HCT116 (cell line): Measurements from ENCODE around the gene FAM13A. TPM values are rescaled to one million over a fixed set of nuclear protein-coding genes. Genes with fewer than 3 reads are reported as not detected.
A peak's percentile ranks its signal among the peaks of the same experiment; 100 is the strongest.

Source experiments
- ATAC-seq: fragments of 200-7000 bp; cut with Tn5 transposase; 2 replicates; pipeline ENCODE4 v1.9.1; 2020; ENCODE audit warnings: mild to moderate bottlenecking, moderate library complexity
- BruUV-seq: library from RNA; stranded (reverse); fragments of 400-500 nt; replicated peaks from 2 replicates; lab custom pipeline; 2021; lab: Mats Ljungman, UMichigan
- CTCF ChIA-PET: fragments of 300-600 bp; sonication (Branson Sonifier 250); formaldehyde crosslinking; loops from one replicate; lab custom pipeline; 2021; ENCODE audit warnings: antibody characterized with exemption; lab: Charles Lee
- POLR2A ChIA-PET: fragments of 300-600, 350-600 bp; sonication (Branson Sonifier 250); formaldehyde crosslinking; loops from one replicate; lab custom pipeline; 2021; ENCODE audit warnings: antibody characterized with exemption; lab: Charles Lee
- RAD21 ChIA-PET, 2 experiments: fragments of 300-600 bp; sonication (Branson Sonifier 250); formaldehyde crosslinking; loops; one replicate each; lab custom pipeline; 2023; ENCODE audit warnings: low total read pairs in 2 of 2; ENCODE audit not compliant: uncharacterized antibody in 2 of 2, unreplicated experiment in 2 of 2, low non-redundant PET in 1 of 2; lab: Charles Lee
- DNase-seq: peaks from one replicate; pipeline ENCODE4 v3.0.0-alpha.2; 2010; ENCODE audit warnings: low read depth, low spot score
- H2AFZ ChIP-seq: fragments of 200-600 bp; shearing (Covaris generic), sonication (generic); 2 replicates; pipeline ENCODE4 v1.6.1; 2017; ENCODE audit warnings: low read depth, mixed run types, mixed read lengths, antibody characterized with exemption, low read length; ENCODE audit not compliant: poor library complexity, severe bottlenecking
- H3K27ac ChIP-seq: 2 replicates; pipeline ENCODE4 v1.5.1; 2012; ENCODE audit warnings: low read depth, low read length
- H3K27me3 ChIP-seq: fragments of 200-600 bp; sonication (generic); 2 replicates; pipeline ENCODE4 v1.6.1; 2016; ENCODE audit warnings: mixed run types, low read length, mixed read lengths; ENCODE audit not compliant: insufficient read depth
- H3K36me3 ChIP-seq, 2 experiments: fragments of 200-500 bp in 1 of 2; fragments of 200-600 bp in 1 of 2; sonication (Bioruptor generic) in 1 of 2; sonication (generic) in 1 of 2; 2 replicates each; pipeline versions ENCODE4 v1.5.1 to v1.6.1; 2014 to 2016; ENCODE audit warnings: low read length in 2 of 2, inconsistent platforms in 1 of 2, mixed read lengths in 1 of 2, mixed run types in 1 of 2; ENCODE audit not compliant: insufficient read depth in 2 of 2, control insufficient read depth in 1 of 2
- H3K4me1 ChIP-seq, 2 experiments: fragments of 200-600 bp in 1 of 2; sonication (generic) in 1 of 2; 2 replicates each; pipeline versions ENCODE4 v1.5.1 to v1.6.1; 2012 to 2017; ENCODE audit warnings: low read length in 2 of 2, inconsistent platforms in 1 of 2, mild to moderate bottlenecking in 1 of 2, mixed read lengths in 1 of 2, mixed run types in 1 of 2, moderate library complexity in 1 of 2; ENCODE audit not compliant: insufficient read depth in 2 of 2, control insufficient read depth in 1 of 2
- H3K4me2 ChIP-seq: fragments of 200-600 bp; sonication (generic); 2 replicates; pipeline ENCODE4 v1.6.1; 2017; ENCODE audit warnings: mixed run types, low read length, mixed read lengths
- H3K4me3 ChIP-seq, 2 experiments: fragments of 200-600 bp in 1 of 2; sonication (generic) in 1 of 2; replicated peaks in 1 of 2; 2 replicates each; pipeline ENCODE4 v1.5.1; 2011 to 2016; ENCODE audit warnings: low read length in 2 of 2, control low read depth in 1 of 2, low read depth in 1 of 2, mild to moderate bottlenecking in 1 of 2, mixed read lengths in 1 of 2, mixed run types in 1 of 2
- H3K79me2 ChIP-seq: fragments of 200-600 bp; sonication (generic); 2 replicates; pipeline ENCODE4 v1.6.1; 2017; ENCODE audit warnings: mild to moderate bottlenecking, mixed run types, low read length, moderate library complexity, mixed read lengths; ENCODE audit not compliant: insufficient read depth
- H3K9ac ChIP-seq: fragments of 200-600 bp; sonication (generic); 2 replicates; pipeline ENCODE4 v1.6.1; 2016; ENCODE audit warnings: low read length, mixed read lengths
- H3K9me2 ChIP-seq: fragments of 200-600 bp; sonication (generic), shearing (Covaris generic); 2 replicates; pipeline ENCODE4 v1.6.1; 2017; ENCODE audit warnings: mixed run types, mild to moderate bottlenecking, moderate library complexity; ENCODE audit not compliant: insufficient read depth
- H3K9me3 ChIP-seq, 2 experiments: fragments of 200-500 bp in 1 of 2; fragments of 200-600 bp in 1 of 2; sonication (Bioruptor generic) in 1 of 2; sonication (generic) in 1 of 2; 2 replicates each; pipeline ENCODE4 v1.6.1; 2014 to 2017; ENCODE audit warnings: low read length in 2 of 2, mixed read lengths in 2 of 2, inconsistent platforms in 1 of 2, low read depth in 1 of 2, mild to moderate bottlenecking in 1 of 2, mixed run types in 1 of 2, moderate library complexity in 1 of 2; ENCODE audit not compliant: control insufficient read depth in 1 of 2, insufficient read depth in 1 of 2
- H4K20me1 ChIP-seq: fragments of 200-600 bp; sonication (generic), shearing (Covaris generic); 2 replicates; pipeline ENCODE4 v1.6.1; 2017; ENCODE audit warnings: mixed run types, mild to moderate bottlenecking, moderate library complexity; ENCODE audit not compliant: insufficient read depth
- CBX3 ChIP-seq: IDR thresholded peaks from 2 replicates; pipeline ENCODE4 v1.6.1; 2012; ENCODE audit warnings: low read depth
- CTCF ChIP-seq, 3 experiments: fragments of 200-600 bp in 1 of 3; sonication (generic) in 1 of 3; IDR thresholded peaks in 2 of 3; conservative IDR thresholded peaks in 1 of 3; 2 replicates each; pipeline ENCODE4 v1.5.1; 2012 to 2017; ENCODE audit warnings: low read depth in 2 of 3, low read length in 2 of 3, antibody characterized with exemption in 1 of 3, borderline replicate concordance in 1 of 3, control low read depth in 1 of 3, mild to moderate bottlenecking in 1 of 3, mixed read lengths in 1 of 3, mixed run types in 1 of 3, moderate library complexity in 1 of 3; ENCODE audit not compliant: insufficient read depth in 1 of 3
- EGR1 ChIP-seq: IDR thresholded peaks from 2 replicates; pipeline ENCODE4 v1.6.1; 2012; ENCODE audit warnings: low read depth
- EZH2 ChIP-seq: fragments of 200-600 bp; sonication (generic); IDR thresholded peaks from 2 replicates; pipeline ENCODE4 v1.6.1; 2017; ENCODE audit warnings: antibody characterized with exemption, mixed run types
- EZH2phosphoT487 ChIP-seq: fragments of 200-600 bp; IDR thresholded peaks from 2 replicates; pipeline ENCODE4 v1.6.1; 2018; ENCODE audit warnings: antibody characterized with exemption, borderline replicate concordance
- FOSL1 ChIP-seq: IDR thresholded peaks from 2 replicates; pipeline ENCODE4 v1.6.1; 2012; ENCODE audit warnings: low read depth
- POLR2AphosphoS5 ChIP-seq: IDR thresholded peaks from 2 replicates; pipeline ENCODE4 v1.6.1; 2011; ENCODE audit warnings: mild to moderate bottlenecking, low read depth, low read length, moderate library complexity
- ZBTB33 ChIP-seq: IDR thresholded peaks from 2 replicates; pipeline ENCODE4 v1.6.1; 2011; ENCODE audit warnings: mild to moderate bottlenecking, low read length, moderate library complexity; ENCODE audit not compliant: insufficient replicate concordance; ENCODE audit errors: extremely low read depth
- intact Hi-C: fragments of 100-400 bp; cut with micrococcal nuclease; formaldehyde crosslinking; loops from 2 replicates; pipeline ENCODE4 v1.10.0; 2022
- total RNA-seq: library from RNA; stranded (reverse); gene quantifications from one replicate; pipeline ENCODE4 v1.2.1, GENCODE V29; 2021; ENCODE audit not compliant: unreplicated experiment

Gene FAM13A
- total RNA-seq, 1 experiment from 2014 or later, result 17.2 TPM

- no peaks in the 10 kb centered on the region for H3K27me3 ChIP-seq
- H3K9me2 ChIP-seq, result no peaks in the 10 kb centered on the region
- H3K27ac ChIP-seq, result no peak overlapping the region
- no peak overlapping the region for H2AFZ ChIP-seq
- no peaks in the 10 kb centered on the region for H3K36me3 ChIP-seq
- H3K4me2 ChIP-seq, result no peak overlapping the region
- H3K9me3 ChIP-seq, result no peaks in the 10 kb centered on the region
- no peak overlapping the region for H3K9ac ChIP-seq
- no peaks in the 10 kb centered on the region for H3K4me1 ChIP-seq
- intact Hi-C loops, result no loop called here
- CTCF ChIA-PET, result interaction anchor here (0.6 kb wide), 1 partner anchor 209 kb away, joined by 3 read pairs; no protein-coding TSS in a partner anchor
- no peaks in the 10 kb centered on the region for H4K20me1 ChIP-seq
- TF ChIP-seq FOSL1 (no peak), EZH2 (no peak), ZBTB33 (no peak), CTCF (IDR thresholded peaks at IDR 0.05 in 2 of 3, conservative IDR thresholded peaks at IDR 0.05 in 1 of 3; ENCODE audit: borderline replicate concordance in 1 of 3, insufficient read depth in 1 of 3, low read depth in 2 of 3, low read length in 2 of 3) (0 out of 6 replicates have a peak, but pooled peaks of 1 of the 3 experiments have one; percentile 1), CBX3 (no peak), EGR1 (no peak), EZH2phosphoT487 (no peak), POLR2AphosphoS5 (no peak)
- ATAC-seq, result no peak
- no peaks in the 10 kb centered on the region for H3K79me2 ChIP-seq
- DNase-seq, result no peak
- H3K4me3 ChIP-seq, result no peak overlapping the region
- no TSS peak for BruUV-seq
- RAD21 ChIA-PET, result no interaction called here
- POLR2A ChIA-PET, result no interaction called here
Observed at GRCh38 chr4:88814043-88814617, 242.9 kb downstream of the FAM13A start.
